Nephron (organoid): Measurements from ENCODE around the gene HOXC11.
A peak's percentile ranks its signal among the peaks of the same experiment; 100 is the strongest.

Experiments
- H3K27ac Mint-ChIP-seq, 3 experiments: 2 replicates each; pipeline ENCODE4 v1.8.0; 2020; ENCODE audit warnings: mixed read lengths in 3 of 3, mild to moderate bottlenecking in 2 of 3, moderate library complexity in 1 of 3
- H3K27me3 Mint-ChIP-seq: 2 replicates; pipeline ENCODE4 v1.8.0; 2021; ENCODE audit warnings: low read depth, mild to moderate bottlenecking, moderate library complexity, mixed read lengths
- H3K36me3 Mint-ChIP-seq: 2 replicates; pipeline ENCODE4 v1.8.0; 2020; ENCODE audit warnings: low read depth, mixed read lengths
- H3K4me1 Mint-ChIP-seq: 2 replicates; pipeline ENCODE4 v1.8.0; 2020; ENCODE audit warnings: mixed read lengths
- H3K4me3 Mint-ChIP-seq, 3 experiments: 2 replicates each; pipeline ENCODE4 v1.8.0; 2020; ENCODE audit warnings: mild to moderate bottlenecking in 3 of 3, mixed read lengths in 3 of 3, moderate library complexity in 2 of 3
- H3K9me3 Mint-ChIP-seq: 2 replicates; pipeline ENCODE4 v1.8.0; 2020; ENCODE audit warnings: mixed read lengths
- CTCF ChIP-seq, 3 experiments: fragments of 200-600 bp; sonication (generic); IDR thresholded peaks; one replicate each; pipeline ENCODE4 v1.5.0; 2021; ENCODE audit warnings: antibody characterized with exemption in 3 of 3; ENCODE audit not compliant: unreplicated experiment in 3 of 3

HOXC11 gene

GRCh38 chr12:53989227-53990113 lies 16.5 kb downstream of the HOXC11 start:
- peaks cover 35% of the 10 kb centered on the region for H3K36me3 Mint-ChIP-seq
- TF ChIP-seq CTCF (IDR thresholded peaks at IDR 0.05; ENCODE audit: unreplicated experiment in 3 of 3): peak; percentile 43 to 54 (median 50)
- peaks cover 75% of the 10 kb centered on the region for H3K4me1 Mint-ChIP-seq
- no peaks in the 10 kb centered on the region for H3K9me3 Mint-ChIP-seq
- H3K27me3 Mint-ChIP-seq: peaks cover 99% of the 10 kb centered on the region
- peak overlapping the region; percentile 95 to 100 (median 95) for H3K27ac Mint-ChIP-seq
- H3K4me3 Mint-ChIP-seq: peak overlapping the region; percentile 95 to 99 (median 96)

GRCh38 chr12:53990311-53991076 lies 17.6 kb downstream of the HOXC11 start:
- H3K9me3 Mint-ChIP-seq: no peaks in the 10 kb centered on the region
- peaks cover 42% of the 10 kb centered on the region for H3K36me3 Mint-ChIP-seq
- H3K4me1 Mint-ChIP-seq: peaks cover 77% of the 10 kb centered on the region
- peak overlapping the region; percentile 95 to 99 (median 96) for H3K4me3 Mint-ChIP-seq
- TF ChIP-seq CTCF (IDR thresholded peaks at IDR 0.05; ENCODE audit: unreplicated experiment in 3 of 3): no peak
- peak overlapping the region; percentile 95 to 100 (median 95) for H3K27ac Mint-ChIP-seq
- peaks cover 97% of the 10 kb centered on the region for H3K27me3 Mint-ChIP-seq

GRCh38 chr12:53991077-53991460 lies 18.1 kb downstream of the HOXC11 start:
- H3K9me3 Mint-ChIP-seq: no peaks in the 10 kb centered on the region
- peak overlapping the region; percentile 95 to 99 (median 96) for H3K4me3 Mint-ChIP-seq
- TF ChIP-seq CTCF (IDR thresholded peaks at IDR 0.05; ENCODE audit: unreplicated experiment in 3 of 3): no peak
- H3K4me1 Mint-ChIP-seq: peaks cover 78% of the 10 kb centered on the region
- H3K36me3 Mint-ChIP-seq: peaks cover 42% of the 10 kb centered on the region
- H3K27me3 Mint-ChIP-seq: peaks cover 91% of the 10 kb centered on the region
- H3K27ac Mint-ChIP-seq: peak overlapping the region; percentile 95 to 100 (median 95)

- no peak for TF ChIP-seq CTCF (IDR thresholded peaks at IDR 0.05; ENCODE audit: unreplicated experiment in 3 of 3)
- Mint-ChIP-seq H3K4me1 (peaks cover 71% of the 10 kb centered on the region), H3K9me3 (no peaks in the 10 kb centered on the region), H3K4me3 (peak overlapping the region; percentile 95 to 99 (median 96)), H3K27ac (peak overlapping the region; percentile 95 to 100 (median 100)), H3K27me3 (peaks cover 83% of the 10 kb centered on the region), H3K36me3 (peaks cover 36% of the 10 kb centered on the region)
Observed at GRCh38 chr12:53992377-53992889, 19.5 kb downstream of the HOXC11 start.

GRCh38 chr12:53993162-53994008 lies 20.5 kb downstream of the HOXC11 start:
- Mint-ChIP-seq H3K4me1 (peaks cover 71% of the 10 kb centered on the region), H3K27me3 (peaks cover 82% of the 10 kb centered on the region), H3K36me3 (peaks cover 36% of the 10 kb centered on the region), H3K9me3 (no peaks in the 10 kb centered on the region), H3K4me3 (peak overlapping the region; percentile 95 to 99 (median 96)), H3K27ac (peak overlapping the region; percentile 95 to 100 (median 100))
- TF ChIP-seq CTCF (IDR thresholded peaks at IDR 0.05; ENCODE audit: unreplicated experiment in 3 of 3): no peak
